ENCODE results near the gene C1orf141.

DNA sequence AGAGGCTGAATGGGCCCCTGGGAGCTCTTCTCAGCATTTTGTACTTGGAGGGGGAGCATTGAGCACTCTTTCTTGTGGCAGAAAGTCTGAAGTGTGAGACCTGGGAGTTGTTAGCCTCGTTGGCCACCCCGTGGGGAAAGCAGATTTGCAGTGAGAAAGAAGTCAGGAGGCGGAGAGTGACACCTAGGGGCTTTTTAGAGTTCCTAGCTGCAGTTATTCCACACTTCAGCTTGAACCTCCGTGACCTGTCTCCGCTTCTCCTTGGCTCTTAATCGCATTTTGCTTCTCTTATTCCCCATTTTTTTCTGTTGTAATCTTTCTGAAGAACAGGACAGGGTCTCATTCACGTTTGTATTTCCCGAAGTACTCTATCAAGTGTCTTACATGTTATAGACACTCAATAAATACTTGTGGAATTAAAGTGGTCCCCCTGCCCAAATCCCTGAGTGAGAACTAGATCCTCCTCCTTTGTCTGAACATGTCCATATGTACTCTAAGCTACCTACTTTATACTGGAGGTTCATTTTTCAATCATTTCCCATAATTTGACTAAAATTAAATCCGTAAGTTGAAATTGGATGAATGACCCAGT lies 14.5 kb upstream of the C1orf141 start:
- TF ChIP-seq, protein P1, sequence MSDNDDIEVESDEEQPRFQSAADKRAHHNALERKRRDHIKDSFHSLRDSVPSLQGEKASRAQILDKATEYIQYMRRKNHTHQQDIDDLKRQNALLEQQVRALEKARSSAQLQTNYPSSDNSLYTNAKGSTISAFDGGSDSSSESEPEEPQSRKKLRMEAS (CRISPR knock-in tag; IDR thresholded peaks at IDR 0.05): no peak
- TF ChIP-seq, protein P2, sequence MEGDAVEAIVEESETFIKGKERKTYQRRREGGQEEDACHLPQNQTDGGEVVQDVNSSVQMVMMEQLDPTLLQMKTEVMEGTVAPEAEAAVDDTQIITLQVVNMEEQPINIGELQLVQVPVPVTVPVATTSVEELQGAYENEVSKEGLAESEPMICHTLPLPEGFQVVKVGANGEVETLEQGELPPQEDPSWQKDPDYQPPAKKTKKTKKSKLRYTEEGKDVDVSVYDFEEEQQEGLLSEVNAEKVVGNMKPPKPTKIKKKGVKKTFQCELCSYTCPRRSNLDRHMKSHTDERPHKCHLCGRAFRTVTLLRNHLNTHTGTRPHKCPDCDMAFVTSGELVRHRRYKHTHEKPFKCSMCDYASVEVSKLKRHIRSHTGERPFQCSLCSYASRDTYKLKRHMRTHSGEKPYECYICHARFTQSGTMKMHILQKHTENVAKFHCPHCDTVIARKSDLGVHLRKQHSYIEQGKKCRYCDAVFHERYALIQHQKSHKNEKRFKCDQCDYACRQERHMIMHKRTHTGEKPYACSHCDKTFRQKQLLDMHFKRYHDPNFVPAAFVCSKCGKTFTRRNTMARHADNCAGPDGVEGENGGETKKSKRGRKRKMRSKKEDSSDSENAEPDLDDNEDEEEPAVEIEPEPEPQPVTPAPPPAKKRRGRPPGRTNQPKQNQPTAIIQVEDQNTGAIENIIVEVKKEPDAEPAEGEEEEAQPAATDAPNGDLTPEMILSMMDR (IDR thresholded peaks at IDR 0.05): peak; percentile 41; the same call in 1 of the 2 replicates
- TF ChIP-seq ZNF121 (CRISPR knock-in tag; IDR thresholded peaks at IDR 0.05): no peak
